ENCODE data around the gene SLBP.
A peak's percentile ranks its signal among the peaks of the same experiment; 100 is the strongest.

SLBP gene

DNA sequence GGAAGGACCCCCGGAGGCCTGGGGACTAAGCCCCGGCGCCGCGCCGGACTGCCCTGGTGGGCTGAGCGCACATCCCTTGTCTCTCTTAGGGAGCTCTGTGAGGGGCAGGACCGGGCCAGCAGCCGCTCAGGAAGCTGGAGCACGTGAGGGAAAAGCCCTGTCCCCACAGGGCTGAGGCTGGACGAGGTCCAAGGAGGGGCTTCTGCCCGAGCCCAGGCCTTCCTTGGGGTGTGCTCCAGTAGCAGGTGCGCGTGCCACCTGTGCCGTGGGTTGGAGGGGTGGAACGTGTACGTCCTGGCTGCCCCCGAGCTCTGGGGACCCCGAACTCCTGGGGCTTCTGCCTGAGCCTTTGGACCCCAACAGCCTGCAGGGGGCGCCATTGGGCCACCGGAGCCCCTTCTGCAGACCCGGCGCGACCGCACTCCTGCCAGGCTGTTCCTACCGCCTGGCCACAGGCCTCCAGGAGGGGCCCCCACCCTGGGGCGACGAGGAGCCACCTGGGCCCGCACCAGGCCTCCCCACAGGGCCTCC is 36.4 kb upstream of the SLBP start:
- Histone ChIP-seq H2BK120ac (ENCODE audit: low read depth, low read length) (no peak overlapping the region), H3K18ac (ENCODE audit: low read depth in 1 of 2, low read length in 2 of 2) (no peak overlapping the region), H3K36me3 (ENCODE audit: control insufficient read depth in 1 of 2, insufficient read depth in 2 of 2, low read depth in 1 of 2, low read length in 2 of 2) (peaks cover 0 to 20% of the 10 kb centered on the region in 2 experiments), H3K4ac (ENCODE audit: low read depth in 1 of 2, low read length in 2 of 2) (no peak overlapping the region), H3K9me3 (ENCODE audit: control insufficient read depth, low read length) (no peaks in the 10 kb centered on the region), H4K8ac (ENCODE audit: low read length) (no peak overlapping the region), H3K9ac (ENCODE audit: low read length) (no peak overlapping the region), H2BK5ac (ENCODE audit: low read depth, low read length, poor library complexity, severe bottlenecking) (no peak overlapping the region), H2BK12ac (ENCODE audit: low read length in 2 of 2) (no peak overlapping the region), H3K4me1 (ENCODE audit: control insufficient read depth, insufficient read depth, low read depth, low read length) (peaks cover 16% of the 10 kb centered on the region), H3K23ac (ENCODE audit: low read length in 2 of 2) (no peak overlapping the region), H2BK15ac (ENCODE audit: low read depth, poor library complexity, severe bottlenecking) (no peak overlapping the region), H2AFZ (ENCODE audit: low read depth, low read length) (no peak overlapping the region), H3K4me2 (ENCODE audit: low read length, poor library complexity, severe bottlenecking) (peak overlapping the region; percentile 38), H3K14ac (ENCODE audit: low read length in 2 of 2) (peak overlapping the region in 1 of 2 experiments; percentile 18), H3K79me1 (replicated peaks; ENCODE audit: low read length, poor library complexity, severe bottlenecking) (no peaks in the 10 kb centered on the region), H3K27ac (ENCODE audit: low read length, poor library complexity, severe bottlenecking) (no peak overlapping the region), H3K4me3 (ENCODE audit: insufficient read depth in 1 of 2, low read depth in 1 of 2, low read length in 2 of 2) (no peak overlapping the region), H4K91ac (ENCODE audit: low read length) (no peak overlapping the region), H2AK5ac (ENCODE audit: low read length, severe bottlenecking) (no peak overlapping the region), H3K27me3 (ENCODE audit: control insufficient read depth in 1 of 2, insufficient read depth in 1 of 2, low read length in 2 of 2) (peaks cover 0 to 19% of the 10 kb centered on the region in 2 experiments)
- 17% methylated on average over 18 of the region's 29 CpGs for WGBS
- peak; percentile 71 for DNase-seq

DNA sequence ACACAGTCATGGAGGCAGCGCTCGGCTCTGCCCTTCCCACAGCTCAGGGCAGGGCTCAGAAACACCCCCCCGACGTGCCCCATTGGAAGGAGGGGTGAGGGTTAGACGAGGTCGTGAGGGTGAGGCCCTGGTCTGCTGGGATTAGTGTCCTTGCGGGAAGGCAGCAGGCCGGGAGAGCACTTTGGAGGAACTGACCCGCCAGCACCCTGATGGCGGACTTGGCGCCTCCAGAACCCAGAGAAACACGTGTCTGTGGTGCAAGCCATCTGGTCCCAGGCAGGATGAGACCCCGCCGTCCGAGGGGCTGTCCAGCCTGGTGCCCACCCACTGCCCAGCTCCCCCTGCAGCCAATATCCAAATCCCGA is 35.5 kb upstream of the SLBP start:
- Histone ChIP-seq H2BK15ac (ENCODE audit: low read depth, poor library complexity, severe bottlenecking) (no peak overlapping the region), H3K36me3 (ENCODE audit: control insufficient read depth in 1 of 2, insufficient read depth in 2 of 2, low read depth in 1 of 2, low read length in 2 of 2) (peaks cover 0 to 21% of the 10 kb centered on the region in 2 experiments), H3K9me3 (ENCODE audit: control insufficient read depth, low read length) (no peaks in the 10 kb centered on the region), H3K14ac (ENCODE audit: low read length in 2 of 2) (no peak overlapping the region), H3K4me1 (ENCODE audit: control insufficient read depth, insufficient read depth, low read depth, low read length) (peaks cover 14% of the 10 kb centered on the region), H3K27ac (ENCODE audit: low read length, poor library complexity, severe bottlenecking) (no peak overlapping the region), H4K8ac (ENCODE audit: low read length) (no peak overlapping the region), H3K4me2 (ENCODE audit: low read length, poor library complexity, severe bottlenecking) (no peak overlapping the region), H3K4ac (ENCODE audit: low read depth in 1 of 2, low read length in 2 of 2) (no peak overlapping the region), H3K4me3 (ENCODE audit: insufficient read depth in 1 of 2, low read depth in 1 of 2, low read length in 2 of 2) (peak overlapping the region in 1 of 2 experiments; percentile 3), H4K91ac (ENCODE audit: low read length) (no peak overlapping the region), H2BK5ac (ENCODE audit: low read depth, low read length, poor library complexity, severe bottlenecking) (no peak overlapping the region), H2BK120ac (ENCODE audit: low read depth, low read length) (no peak overlapping the region), H2BK12ac (ENCODE audit: low read length in 2 of 2) (no peak overlapping the region), H3K27me3 (ENCODE audit: control insufficient read depth in 1 of 2, insufficient read depth in 1 of 2, low read length in 2 of 2) (peaks cover 0 to 19% of the 10 kb centered on the region in 2 experiments), H2AFZ (ENCODE audit: low read depth, low read length) (no peak overlapping the region), H3K23ac (ENCODE audit: low read length in 2 of 2) (no peak overlapping the region), H2AK5ac (ENCODE audit: low read length, severe bottlenecking) (no peak overlapping the region), H3K18ac (ENCODE audit: low read depth in 1 of 2, low read length in 2 of 2) (no peak overlapping the region), H3K79me1 (replicated peaks; ENCODE audit: low read length, poor library complexity, severe bottlenecking) (no peaks in the 10 kb centered on the region), H3K9ac (ENCODE audit: low read length) (no peak overlapping the region)
- 90% methylated on average over 16 of the region's 16 CpGs for WGBS
- DNase-seq, result no peak

DNA sequence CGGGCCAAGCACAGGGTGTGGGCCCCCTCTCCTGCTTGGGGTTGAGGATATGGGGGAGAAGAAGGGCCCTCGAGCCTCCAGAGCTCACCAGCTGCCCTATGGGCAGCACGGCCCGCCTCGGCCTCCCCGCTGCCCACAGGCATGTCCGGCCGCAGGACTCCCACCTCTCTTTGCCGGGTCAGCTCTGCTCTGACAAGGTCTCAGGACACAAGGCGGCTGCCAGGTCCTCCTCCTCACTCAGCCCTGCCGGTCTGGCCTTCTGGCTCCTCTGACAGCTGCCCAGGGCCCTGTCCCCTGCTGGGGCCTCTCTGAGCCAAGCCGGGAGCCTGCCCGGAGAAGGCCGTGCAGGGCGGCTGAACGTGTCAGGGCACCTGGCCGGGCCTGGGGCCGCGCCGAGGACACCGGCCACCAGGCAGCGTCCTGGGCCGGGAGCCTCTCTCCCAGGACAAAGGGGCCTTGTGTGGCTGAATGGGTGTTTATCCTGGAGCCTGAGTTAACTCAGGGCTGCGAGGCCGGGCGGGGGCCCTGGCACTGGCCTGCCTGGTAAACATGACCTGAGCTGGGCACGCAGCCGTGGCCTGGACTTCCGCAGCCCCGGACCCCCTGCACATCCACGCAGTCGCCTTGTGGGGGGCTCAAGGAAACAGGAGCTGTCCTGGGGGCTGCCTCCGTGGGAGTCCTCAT is 34.9 kb upstream of the SLBP start:
- H3K23ac ChIP-seq (ENCODE audit: low read length in 2 of 2), result no peak overlapping the region
- H2BK15ac ChIP-seq (ENCODE audit: low read depth, poor library complexity, severe bottlenecking), result peak overlapping the region; percentile 65
- H4K91ac ChIP-seq (ENCODE audit: low read length), result no peak overlapping the region
- H3K4me3 ChIP-seq (ENCODE audit: insufficient read depth in 1 of 2, low read depth in 1 of 2, low read length in 2 of 2), result peak overlapping the region in 1 of 2 experiments; percentile 3
- no peak overlapping the region for H3K14ac ChIP-seq (ENCODE audit: low read length in 2 of 2)
- no peaks in the 10 kb centered on the region for H3K9me3 ChIP-seq (ENCODE audit: control insufficient read depth, low read length)
- no peak overlapping the region for H2AFZ ChIP-seq (ENCODE audit: low read depth, low read length)
- peaks cover 2% of the 10 kb centered on the region for H3K79me1 ChIP-seq (replicated peaks; ENCODE audit: low read length, poor library complexity, severe bottlenecking)
- no peak for DNase-seq
- no peak overlapping the region for H2BK120ac ChIP-seq (ENCODE audit: low read depth, low read length)
- peak overlapping the region; percentile 52 for H4K8ac ChIP-seq (ENCODE audit: low read length)
- no peak overlapping the region for H3K4ac ChIP-seq (ENCODE audit: low read depth in 1 of 2, low read length in 2 of 2)
- H3K36me3 ChIP-seq (ENCODE audit: control insufficient read depth in 1 of 2, insufficient read depth in 2 of 2, low read depth in 1 of 2, low read length in 2 of 2), result peaks cover 0 to 24% of the 10 kb centered on the region in 2 experiments
- no peak overlapping the region for H2BK12ac ChIP-seq (ENCODE audit: low read length in 2 of 2)
- WGBS, result 80% methylated on average over 33 of the region's 33 CpGs
- H3K4me1 ChIP-seq (ENCODE audit: control insufficient read depth, insufficient read depth, low read depth, low read length), result peaks cover 14% of the 10 kb centered on the region
- H3K18ac ChIP-seq (ENCODE audit: low read depth in 1 of 2, low read length in 2 of 2), result no peak overlapping the region
- no peak overlapping the region for H3K27ac ChIP-seq (ENCODE audit: low read length, poor library complexity, severe bottlenecking)
- H3K4me2 ChIP-seq (ENCODE audit: low read length, poor library complexity, severe bottlenecking), result no peak overlapping the region
- H3K9ac ChIP-seq (ENCODE audit: low read length), result no peak overlapping the region
- no peak overlapping the region for H2BK5ac ChIP-seq (ENCODE audit: low read depth, low read length, poor library complexity, severe bottlenecking)
- H3K27me3 ChIP-seq (ENCODE audit: control insufficient read depth in 1 of 2, insufficient read depth in 1 of 2, low read length in 2 of 2), result peaks cover 0 to 17% of the 10 kb centered on the region in 2 experiments
- no peak overlapping the region for H2AK5ac ChIP-seq (ENCODE audit: low read length, severe bottlenecking)

DNA sequence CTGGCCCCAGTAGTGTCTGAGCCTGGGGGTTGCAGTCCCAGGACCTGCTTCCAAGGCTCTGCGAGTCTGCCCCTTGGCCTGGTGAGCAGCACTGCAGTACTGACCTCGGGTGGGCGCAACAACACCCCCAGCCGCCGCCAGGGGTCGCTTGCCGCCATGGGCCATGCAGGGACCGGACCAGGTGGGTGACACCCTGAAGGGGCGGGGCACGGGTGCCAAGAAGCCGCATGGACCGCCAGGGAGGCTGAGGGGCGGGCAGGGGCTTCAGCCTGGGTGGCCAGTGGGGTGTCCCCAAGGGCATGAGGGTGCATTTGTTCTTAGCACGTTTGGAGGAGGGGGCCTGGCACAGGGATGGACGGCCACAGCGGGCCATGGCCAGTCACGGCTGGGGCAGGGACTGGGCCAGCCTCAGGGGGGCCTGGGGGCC is 34.2 kb upstream of the SLBP start:
- H4K91ac ChIP-seq (ENCODE audit: low read length), result no peak overlapping the region
- no peak overlapping the region for H3K4me2 ChIP-seq (ENCODE audit: low read length, poor library complexity, severe bottlenecking)
- H3K4me3 ChIP-seq (ENCODE audit: insufficient read depth in 1 of 2, low read depth in 1 of 2, low read length in 2 of 2), result peak overlapping the region in 1 of 2 experiments; percentile 16
- H3K18ac ChIP-seq (ENCODE audit: low read depth in 1 of 2, low read length in 2 of 2), result no peak overlapping the region
- peak; percentile 76 for DNase-seq
- H4K8ac ChIP-seq (ENCODE audit: low read length), result peak overlapping the region; percentile 64
- no peak overlapping the region for H3K14ac ChIP-seq (ENCODE audit: low read length in 2 of 2)
- peaks cover 12% of the 10 kb centered on the region for H3K4me1 ChIP-seq (ENCODE audit: control insufficient read depth, insufficient read depth, low read depth, low read length)
- no peak overlapping the region for H2BK15ac ChIP-seq (ENCODE audit: low read depth, poor library complexity, severe bottlenecking)
- no peak overlapping the region for H2AFZ ChIP-seq (ENCODE audit: low read depth, low read length)
- WGBS, result 18% methylated on average over 13 of the region's 17 CpGs
- H3K79me1 ChIP-seq (replicated peaks; ENCODE audit: low read length, poor library complexity, severe bottlenecking), result peaks cover 8% of the 10 kb centered on the region
- no peaks in the 10 kb centered on the region for H3K9me3 ChIP-seq (ENCODE audit: control insufficient read depth, low read length)
- peaks cover 5 to 32% of the 10 kb centered on the region in 2 experiments for H3K36me3 ChIP-seq (ENCODE audit: control insufficient read depth in 1 of 2, insufficient read depth in 2 of 2, low read depth in 1 of 2, low read length in 2 of 2)
- H2BK12ac ChIP-seq (ENCODE audit: low read length in 2 of 2), result no peak overlapping the region
- H3K9ac ChIP-seq (ENCODE audit: low read length), result no peak overlapping the region
- no peak overlapping the region for H2BK120ac ChIP-seq (ENCODE audit: low read depth, low read length)
- no peak overlapping the region for H2AK5ac ChIP-seq (ENCODE audit: low read length, severe bottlenecking)
- H3K23ac ChIP-seq (ENCODE audit: low read length in 2 of 2), result no peak overlapping the region
- no peak overlapping the region for H2BK5ac ChIP-seq (ENCODE audit: low read depth, low read length, poor library complexity, severe bottlenecking)
- H3K27ac ChIP-seq (ENCODE audit: low read length, poor library complexity, severe bottlenecking), result no peak overlapping the region
- H3K27me3 ChIP-seq (ENCODE audit: control insufficient read depth in 1 of 2, insufficient read depth in 1 of 2, low read length in 2 of 2), result peaks cover 0 to 14% of the 10 kb centered on the region in 2 experiments
- peak overlapping the region in 1 of 2 experiments; percentile 59 for H3K4ac ChIP-seq (ENCODE audit: low read depth in 1 of 2, low read length in 2 of 2)
